SJCRH30 (cell line): ENCODE measurements around the gene CAPN15. TPM values are rescaled to one million over a fixed set of nuclear protein-coding genes. Genes with fewer than 3 reads are reported as not detected.

Experiments
- DNase-seq, 2 experiments: peaks; one replicate each; pipeline ENCODE4 v3.0.0-alpha.2; 2015 to 2020
- H3K27ac ChIP-seq: fragments of 250-450 bp; sonication (Bioruptor Pico); 2 replicates; pipeline ENCODE4 v1.5.1; 2020; ENCODE audit warnings: mild to moderate bottlenecking, moderate library complexity
- H3K27me3 ChIP-seq: fragments of 250-450 bp; sonication (Bioruptor Pico); 2 replicates; pipeline ENCODE4 v1.5.1; 2020; ENCODE audit warnings: mild to moderate bottlenecking, moderate library complexity
- H3K36me3 ChIP-seq: fragments of 250-450 bp; sonication (Bioruptor Pico); 2 replicates; pipeline ENCODE4 v1.5.1; 2020; ENCODE audit warnings: mild to moderate bottlenecking, moderate library complexity
- H3K4me1 ChIP-seq: fragments of 250-450 bp; sonication (Bioruptor Pico); 2 replicates; pipeline ENCODE4 v1.5.1; 2020; ENCODE audit warnings: mild to moderate bottlenecking, moderate library complexity
- H3K4me3 ChIP-seq: fragments of 250-450 bp; sonication (Bioruptor Pico); 2 replicates; pipeline ENCODE4 v1.5.1; 2020; ENCODE audit warnings: mild to moderate bottlenecking, moderate library complexity
- H3K9me3 ChIP-seq: fragments of 250-450 bp; sonication (Bioruptor Pico); replicated peaks from 2 replicates; pipeline ENCODE4 v1.5.1; 2020; ENCODE audit warnings: mild to moderate bottlenecking, moderate library complexity
- total RNA-seq: library from RNA; depleted of rRNA; stranded (reverse); fragments of >200 nt; shearing (Covaris generic); gene quantifications from 2 replicates; pipeline ENCODE4 v1.2.3, GENCODE V29; 2014

The CAPN15 gene
- total RNA-seq, 1 experiment from 2014 or later, result 54.0 TPM

GRCh38 chr16:577796-578195, 50.3 kb downstream of the CAPN15 start:
- Histone ChIP-seq H3K27ac (no peak overlapping the region), H3K9me3 (no peaks in the 10 kb centered on the region), H3K36me3 (no peaks in the 10 kb centered on the region), H3K4me1 (no peaks in the 10 kb centered on the region; the same call in 1 of the 2 replicates), H3K4me3 (no peak overlapping the region), H3K27me3 (no peaks in the 10 kb centered on the region)
- DNase-seq, result no peak

- H3K27ac ChIP-seq, result no peak overlapping the region
- DNase-seq, result no peak
- H3K9me3 ChIP-seq, result no peaks in the 10 kb centered on the region
- H3K27me3 ChIP-seq, result no peaks in the 10 kb centered on the region
- no peak overlapping the region for H3K4me3 ChIP-seq
- H3K36me3 ChIP-seq, result no peaks in the 10 kb centered on the region
- no peaks in the 10 kb centered on the region; the same call in 1 of the 2 replicates for H3K4me1 ChIP-seq
Observed at GRCh38 chr16:578232-578869, 50.8 kb downstream of the CAPN15 start.

- Histone ChIP-seq H3K9me3 (no peaks in the 10 kb centered on the region), H3K27ac (no peak overlapping the region), H3K4me1 (no peaks in the 10 kb centered on the region; the same call in 1 of the 2 replicates), H3K36me3 (no peaks in the 10 kb centered on the region), H3K27me3 (no peaks in the 10 kb centered on the region), H3K4me3 (no peak overlapping the region)
- no peak for DNase-seq
Observed at GRCh38 chr16:578870-579405, 51.4 kb downstream of the CAPN15 start.

GRCh38 chr16:580141-580945, 52.8 kb downstream of the CAPN15 start:
- Histone ChIP-seq H3K27me3 (no peaks in the 10 kb centered on the region), H3K9me3 (no peaks in the 10 kb centered on the region), H3K4me3 (no peak overlapping the region), H3K4me1 (no peaks in the 10 kb centered on the region; the same call in 1 of the 2 replicates), H3K27ac (no peak overlapping the region), H3K36me3 (no peaks in the 10 kb centered on the region)
- no peak for DNase-seq

GRCh38 chr16:580946-581498, 53.5 kb downstream of the CAPN15 start:
- Histone ChIP-seq H3K4me3 (no peak overlapping the region), H3K27ac (no peak overlapping the region), H3K9me3 (no peaks in the 10 kb centered on the region), H3K36me3 (no peaks in the 10 kb centered on the region), H3K4me1 (no peaks in the 10 kb centered on the region; the same call in 1 of the 2 replicates), H3K27me3 (no peaks in the 10 kb centered on the region)
- no peak for DNase-seq

GRCh38 chr16:582218-582613, 54.7 kb downstream of the CAPN15 start:
- no peaks in the 10 kb centered on the region for H3K27me3 ChIP-seq
- H3K36me3 ChIP-seq, result no peaks in the 10 kb centered on the region
- H3K4me1 ChIP-seq, result no peaks in the 10 kb centered on the region; the same call in 1 of the 2 replicates
- no peak overlapping the region for H3K4me3 ChIP-seq
- DNase-seq, result no peak
- no peak overlapping the region for H3K27ac ChIP-seq
- H3K9me3 ChIP-seq, result no peaks in the 10 kb centered on the region

GRCh38 chr16:582614-583331, 55.3 kb downstream of the CAPN15 start:
- no peak overlapping the region for H3K4me3 ChIP-seq
- H3K27ac ChIP-seq, result no peak overlapping the region
- H3K36me3 ChIP-seq, result no peaks in the 10 kb centered on the region
- DNase-seq, result no peak
- H3K27me3 ChIP-seq, result no peaks in the 10 kb centered on the region
- H3K9me3 ChIP-seq, result no peaks in the 10 kb centered on the region
- no peaks in the 10 kb centered on the region; the same call in 1 of the 2 replicates for H3K4me1 ChIP-seq

- Histone ChIP-seq H3K9me3 (no peaks in the 10 kb centered on the region), H3K27ac (no peak overlapping the region), H3K4me3 (no peak overlapping the region), H3K4me1 (no peaks in the 10 kb centered on the region; the same call in 1 of the 2 replicates), H3K27me3 (no peaks in the 10 kb centered on the region), H3K36me3 (no peaks in the 10 kb centered on the region)
- peak in 1 of 2 experiments; percentile 4 for DNase-seq
Observed at GRCh38 chr16:583470-583814, 55.9 kb downstream of the CAPN15 start.

GRCh38 chr16:583815-584591, 56.5 kb downstream of the CAPN15 start:
- Histone ChIP-seq H3K27me3 (no peaks in the 10 kb centered on the region), H3K4me1 (no peaks in the 10 kb centered on the region; the same call in 1 of the 2 replicates), H3K4me3 (no peak overlapping the region), H3K36me3 (no peaks in the 10 kb centered on the region), H3K9me3 (no peaks in the 10 kb centered on the region), H3K27ac (no peak overlapping the region)
- peak in 1 of 2 experiments; percentile 3 for DNase-seq

GRCh38 chr16:585351-585750, 57.8 kb downstream of the CAPN15 start:
- Histone ChIP-seq H3K27ac (no peak overlapping the region), H3K4me3 (no peak overlapping the region), H3K36me3 (no peaks in the 10 kb centered on the region), H3K4me1 (no peaks in the 10 kb centered on the region), H3K9me3 (no peaks in the 10 kb centered on the region), H3K27me3 (no peaks in the 10 kb centered on the region)
- DNase-seq, result peak in 1 of 2 experiments; percentile 9

GRCh38 chr16:586047-586644, 58.6 kb downstream of the CAPN15 start:
- Histone ChIP-seq H3K4me1 (no peaks in the 10 kb centered on the region), H3K36me3 (no peaks in the 10 kb centered on the region), H3K9me3 (no peaks in the 10 kb centered on the region), H3K4me3 (no peak overlapping the region), H3K27me3 (no peaks in the 10 kb centered on the region), H3K27ac (no peak overlapping the region)
- peak in 1 of 2 experiments; percentile 6 for DNase-seq

- Histone ChIP-seq H3K27me3 (no peaks in the 10 kb centered on the region), H3K36me3 (no peaks in the 10 kb centered on the region), H3K4me1 (no peaks in the 10 kb centered on the region), H3K27ac (no peak overlapping the region), H3K4me3 (no peak overlapping the region), H3K9me3 (no peaks in the 10 kb centered on the region)
- peak in 1 of 2 experiments; percentile 22 for DNase-seq
Observed at GRCh38 chr16:586645-587590, 59.4 kb downstream of the CAPN15 start.

GRCh38 chr16:588639-588888, 61.1 kb downstream of the CAPN15 start:
- Histone ChIP-seq H3K36me3 (no peaks in the 10 kb centered on the region), H3K4me3 (peak overlapping the region; percentile 98), H3K27ac (peak overlapping the region; percentile 8; the same call in 1 of the 2 replicates), H3K4me1 (no peaks in the 10 kb centered on the region), H3K9me3 (no peaks in the 10 kb centered on the region), H3K27me3 (no peaks in the 10 kb centered on the region)
- DNase-seq, result peak; percentile 54 to 57
